GM23338 (cell line): ENCODE measurements around the gene KCNMA1.

Experiments used
- CTCF ChIP-seq, 2 experiments: fragments of 200-600 bp in 1 of 2; sonication (generic) in 1 of 2; conservative IDR thresholded peaks; 2 replicates each; pipeline versions ENCODE4 v1.5.1 to v1.6.1; 2016 to 2017; ENCODE audit warnings: antibody characterized with exemption in 2 of 2, low read depth in 2 of 2, mild to moderate bottlenecking in 2 of 2, moderate library complexity in 1 of 2
- ETS1 ChIP-seq: IDR thresholded peaks from 2 replicates; pipeline ENCODE4 v1.6.1; 2016; ENCODE audit warnings: antibody characterized with exemption
- EZH2 ChIP-seq: fragments of 200-600 bp; sonication (generic); IDR thresholded peaks from one replicate; pipeline ENCODE4 v1.8.0; 2017; ENCODE audit warnings: antibody characterized with exemption, mild to moderate bottlenecking, low read depth; ENCODE audit not compliant: unreplicated experiment
- EZH2phosphoT487 ChIP-seq: fragments of 200-600 bp; sonication (generic); IDR thresholded peaks from one replicate; pipeline ENCODE4 v1.8.1; 2018; ENCODE audit warnings: antibody characterized with exemption; ENCODE audit not compliant: unreplicated experiment
- POLR2AphosphoS5 ChIP-seq: IDR thresholded peaks from 2 replicates; pipeline ENCODE4 v1.6.1; 2016; ENCODE audit warnings: antibody characterized with exemption, low read depth
- REST ChIP-seq: IDR thresholded peaks from one replicate; pipeline ENCODE4 v1.6.1; 2018; ENCODE audit warnings: antibody characterized with exemption; ENCODE audit not compliant: unreplicated experiment
- ZNF114 ChIP-seq: fragments of 250-450 bp; sonication (Bioruptor Pico); IDR thresholded peaks from 2 replicates; pipeline ENCODE4 v1.5.0; 2020; ENCODE audit warnings: mild to moderate bottlenecking, moderate library complexity

GRCh38 chr10:77348751-77349150 lies 288.9 kb downstream of the KCNMA1 start:
- TF ChIP-seq CTCF (conservative IDR thresholded peaks at IDR 0.05; ENCODE audit: low read depth in 2 of 2), result no peak
- TF ChIP-seq REST, result no peak
- TF ChIP-seq POLR2AphosphoS5, result no peak
- TF ChIP-seq EZH2, result no peak
- no peak for TF ChIP-seq EZH2phosphoT487
- TF ChIP-seq ETS1, result no peak
- TF ChIP-seq ZNF114, result no peak
